Tibial nerve (tissue), 4 donors: ENCODE results near the gene THY1.

Experiments
- EP300 ChIP-seq, 2 donors: sonication (generic); formaldehyde crosslinking; IDR thresholded peaks; one replicate each; pipeline ENCODE4 v1.6.1; 2017; ENCODE audit warnings: antibody characterized with exemption in 2 of 2, mild to moderate bottlenecking in 1 of 2
- POLR2A ChIP-seq, 2 donors: fragments of 450-650 bp; IDR thresholded peaks; one replicate each; pipeline ENCODE4 v1.6.1; 2017; ENCODE audit warnings: antibody characterized with exemption in 2 of 2, mild to moderate bottlenecking in 2 of 2, moderate library complexity in 2 of 2
- TF ChIP-seq, protein P1 (sequence below), 5 experiments: fragments of 200-600 bp in 3 of 5; fragments of 450-650 bp in 2 of 5; sonication (generic) in 3 of 5; IDR thresholded peaks; one replicate each; pipeline ENCODE4 v1.5.1; 2016 to 2019; ENCODE audit warnings: antibody characterized with exemption in 5 of 5, mild to moderate bottlenecking in 3 of 5, moderate library complexity in 2 of 5

DNA sequence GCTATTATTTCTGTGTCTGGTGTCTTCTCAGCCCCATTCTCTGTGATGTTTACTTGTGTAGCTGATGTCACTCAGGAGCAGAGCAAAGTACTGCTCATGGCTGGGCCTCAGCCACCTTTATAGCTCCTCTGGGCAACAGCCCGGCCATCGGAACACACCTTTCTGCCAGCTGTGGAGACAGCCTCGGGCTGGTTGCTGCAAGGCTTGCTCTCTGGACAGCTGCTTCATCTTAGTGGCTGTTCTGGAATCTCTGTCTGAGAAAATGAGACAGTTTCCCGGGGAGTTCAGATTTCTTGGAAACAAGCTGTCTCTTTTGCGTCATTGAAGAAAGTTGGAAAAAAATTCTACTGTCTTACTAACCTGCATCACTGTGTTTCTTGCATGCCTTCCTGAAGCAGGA lies 20.0 kb downstream of the THY1 start:
- TF ChIP-seq, protein P1, sequence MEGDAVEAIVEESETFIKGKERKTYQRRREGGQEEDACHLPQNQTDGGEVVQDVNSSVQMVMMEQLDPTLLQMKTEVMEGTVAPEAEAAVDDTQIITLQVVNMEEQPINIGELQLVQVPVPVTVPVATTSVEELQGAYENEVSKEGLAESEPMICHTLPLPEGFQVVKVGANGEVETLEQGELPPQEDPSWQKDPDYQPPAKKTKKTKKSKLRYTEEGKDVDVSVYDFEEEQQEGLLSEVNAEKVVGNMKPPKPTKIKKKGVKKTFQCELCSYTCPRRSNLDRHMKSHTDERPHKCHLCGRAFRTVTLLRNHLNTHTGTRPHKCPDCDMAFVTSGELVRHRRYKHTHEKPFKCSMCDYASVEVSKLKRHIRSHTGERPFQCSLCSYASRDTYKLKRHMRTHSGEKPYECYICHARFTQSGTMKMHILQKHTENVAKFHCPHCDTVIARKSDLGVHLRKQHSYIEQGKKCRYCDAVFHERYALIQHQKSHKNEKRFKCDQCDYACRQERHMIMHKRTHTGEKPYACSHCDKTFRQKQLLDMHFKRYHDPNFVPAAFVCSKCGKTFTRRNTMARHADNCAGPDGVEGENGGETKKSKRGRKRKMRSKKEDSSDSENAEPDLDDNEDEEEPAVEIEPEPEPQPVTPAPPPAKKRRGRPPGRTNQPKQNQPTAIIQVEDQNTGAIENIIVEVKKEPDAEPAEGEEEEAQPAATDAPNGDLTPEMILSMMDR (IDR thresholded peaks at IDR 0.05), result no peak
- TF ChIP-seq POLR2A (IDR thresholded peaks at IDR 0.05), result no peak
- TF ChIP-seq EP300 (IDR thresholded peaks at IDR 0.05), result no peak
